ENCODE measurements around the gene MED29. TPM values are rescaled to one million over a fixed set of nuclear protein-coding genes. Genes with fewer than 3 reads are reported as not detected.

MED29 gene
- total RNA-seq, 2 donors from 2014 or later, result 23.1 to 40.9 TPM

DNA sequence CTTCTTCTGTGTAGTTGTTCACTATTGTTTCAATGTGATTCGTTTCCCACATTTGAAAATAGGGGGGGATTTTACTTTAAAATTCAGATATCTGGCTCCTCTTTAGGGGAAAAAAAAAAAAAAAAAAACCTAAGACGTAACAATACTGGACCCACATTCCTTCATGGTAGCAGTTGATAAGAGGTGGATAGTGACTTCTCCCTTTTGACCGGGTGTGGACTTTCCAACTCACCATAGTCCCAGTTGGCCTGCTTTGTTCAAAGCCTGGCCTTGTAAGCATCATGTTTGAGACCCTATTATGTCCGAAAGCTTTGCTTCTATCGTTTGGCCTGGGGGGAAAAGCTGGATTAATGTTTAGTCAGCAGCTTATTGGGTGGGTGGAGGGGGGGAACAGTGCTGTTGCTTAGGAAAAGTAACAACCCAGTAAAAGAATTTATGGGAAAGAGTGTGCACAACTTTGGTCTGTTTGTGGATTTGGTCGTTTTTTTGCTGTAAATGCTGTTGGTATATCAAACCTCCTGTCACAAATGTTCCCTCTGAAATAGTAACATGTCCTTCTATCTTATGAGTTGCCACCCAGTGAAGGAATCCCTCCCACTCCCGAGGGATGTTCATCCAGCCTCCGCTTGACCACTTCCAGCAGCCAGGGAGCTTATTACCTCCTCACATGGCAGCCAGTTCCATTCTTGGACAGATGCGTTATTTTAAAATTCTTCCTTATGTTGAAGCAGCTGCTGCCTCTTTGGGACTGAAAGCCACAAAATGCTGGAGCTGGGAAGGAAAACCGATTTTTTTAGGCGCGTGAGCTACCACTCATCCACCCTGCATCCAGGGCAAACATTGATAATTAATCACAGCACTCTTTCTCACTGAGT lies 38.6 kb upstream of the MED29 start:
- Histone ChIP-seq H3K36me3 (replicated peaks in 1 of 2; ENCODE audit: insufficient read depth in 1 of 2, low read depth in 2 of 2) (peaks cover 5 to 11% of the 10 kb centered on the region in 2 donors), H3K27ac (no peak overlapping the region), H3K4me1 (no peaks in the 10 kb centered on the region), H3K9me3 (no peaks in the 10 kb centered on the region), H3K27me3 (no peaks in the 10 kb centered on the region), H3K4me3 (no peak overlapping the region)
- 76 to 83% methylated on average over 12 of the region's 12 CpGs for WGBS, 2 donors
- intact Hi-C loops (cut with DNase I), result no loop called here
- TF ChIP-seq, protein P1, sequence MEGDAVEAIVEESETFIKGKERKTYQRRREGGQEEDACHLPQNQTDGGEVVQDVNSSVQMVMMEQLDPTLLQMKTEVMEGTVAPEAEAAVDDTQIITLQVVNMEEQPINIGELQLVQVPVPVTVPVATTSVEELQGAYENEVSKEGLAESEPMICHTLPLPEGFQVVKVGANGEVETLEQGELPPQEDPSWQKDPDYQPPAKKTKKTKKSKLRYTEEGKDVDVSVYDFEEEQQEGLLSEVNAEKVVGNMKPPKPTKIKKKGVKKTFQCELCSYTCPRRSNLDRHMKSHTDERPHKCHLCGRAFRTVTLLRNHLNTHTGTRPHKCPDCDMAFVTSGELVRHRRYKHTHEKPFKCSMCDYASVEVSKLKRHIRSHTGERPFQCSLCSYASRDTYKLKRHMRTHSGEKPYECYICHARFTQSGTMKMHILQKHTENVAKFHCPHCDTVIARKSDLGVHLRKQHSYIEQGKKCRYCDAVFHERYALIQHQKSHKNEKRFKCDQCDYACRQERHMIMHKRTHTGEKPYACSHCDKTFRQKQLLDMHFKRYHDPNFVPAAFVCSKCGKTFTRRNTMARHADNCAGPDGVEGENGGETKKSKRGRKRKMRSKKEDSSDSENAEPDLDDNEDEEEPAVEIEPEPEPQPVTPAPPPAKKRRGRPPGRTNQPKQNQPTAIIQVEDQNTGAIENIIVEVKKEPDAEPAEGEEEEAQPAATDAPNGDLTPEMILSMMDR (IDR thresholded peaks at IDR 0.05), result no peak
- no peak for TF ChIP-seq POLR2A (IDR thresholded peaks at IDR 0.05)
- no peak for ATAC-seq
- DNase-seq, result no peak

DNA sequence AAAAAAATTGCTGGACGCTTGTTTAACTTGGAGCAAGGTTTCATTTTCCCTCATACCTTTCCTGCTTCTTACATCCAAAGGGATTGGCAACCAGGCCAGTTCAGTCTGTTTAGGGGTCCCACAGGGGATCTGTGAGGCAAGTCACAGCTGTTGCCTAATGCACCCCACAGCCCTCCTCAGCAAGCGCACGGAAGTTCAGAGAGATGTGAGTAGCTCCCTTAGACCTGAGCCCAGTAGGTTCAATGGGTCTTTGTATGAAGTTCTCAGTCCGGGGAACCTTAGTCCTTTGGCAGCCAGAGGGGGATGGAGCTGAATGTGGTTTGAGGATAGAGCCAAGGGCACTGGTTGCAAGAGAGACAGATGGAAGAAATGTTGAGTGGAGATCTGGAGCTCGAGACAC lies 35.9 kb upstream of the MED29 start:
- Histone ChIP-seq H3K4me3 (no peak overlapping the region), H3K4me1 (no peaks in the 10 kb centered on the region), H3K27ac (no peak overlapping the region), H3K9me3 (no peaks in the 10 kb centered on the region), H3K36me3 (replicated peaks in 1 of 2; ENCODE audit: insufficient read depth in 1 of 2, low read depth in 2 of 2) (peaks cover 9 to 23% of the 10 kb centered on the region in 2 donors), H3K27me3 (no peaks in the 10 kb centered on the region)
- WGBS, 2 donors, result 92 to 96% methylated on average over 5 of the region's 5 CpGs
- DNase-seq (no peak), ATAC-seq (no peak)
- intact Hi-C loops (cut with DNase I), result no loop called here
- no peak for TF ChIP-seq POLR2A (IDR thresholded peaks at IDR 0.05)
- TF ChIP-seq, protein P1 (IDR thresholded peaks at IDR 0.05), result no peak

DNA sequence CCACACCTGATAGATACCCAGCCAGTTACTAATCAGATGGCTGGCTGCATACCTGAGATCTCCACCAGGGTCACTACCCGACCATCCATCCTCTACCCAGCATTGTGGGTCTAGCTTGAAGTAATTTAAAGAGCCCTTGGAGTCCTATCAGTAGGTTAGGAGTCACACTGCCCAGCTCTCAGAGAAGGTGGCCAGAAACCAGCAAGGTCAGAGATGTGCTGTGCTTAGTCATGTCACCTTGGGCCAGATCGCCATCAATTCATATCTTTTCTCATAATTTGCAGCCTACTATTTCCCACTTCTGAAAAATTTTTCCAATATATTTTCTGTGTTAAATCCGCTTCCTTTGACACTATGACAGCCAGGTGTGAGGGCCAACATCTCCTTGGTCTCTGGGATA lies 35.1 kb upstream of the MED29 start:
- Histone ChIP-seq H3K27ac (no peak overlapping the region), H3K4me1 (no peaks in the 10 kb centered on the region), H3K27me3 (no peaks in the 10 kb centered on the region), H3K9me3 (no peaks in the 10 kb centered on the region), H3K4me3 (no peak overlapping the region), H3K36me3 (replicated peaks in 1 of 2; ENCODE audit: insufficient read depth in 1 of 2, low read depth in 2 of 2) (peaks cover 9 to 26% of the 10 kb centered on the region in 2 donors)
- no peak for DNase-seq
- 81 to 86% methylated on average over 3 of the region's 3 CpGs for WGBS, 2 donors
- ATAC-seq, result no peak
- TF ChIP-seq, protein P1 (IDR thresholded peaks at IDR 0.05), result no peak
- TF ChIP-seq POLR2A (IDR thresholded peaks at IDR 0.05), result no peak
- intact Hi-C loops (cut with DNase I), result no loop called here

DNA sequence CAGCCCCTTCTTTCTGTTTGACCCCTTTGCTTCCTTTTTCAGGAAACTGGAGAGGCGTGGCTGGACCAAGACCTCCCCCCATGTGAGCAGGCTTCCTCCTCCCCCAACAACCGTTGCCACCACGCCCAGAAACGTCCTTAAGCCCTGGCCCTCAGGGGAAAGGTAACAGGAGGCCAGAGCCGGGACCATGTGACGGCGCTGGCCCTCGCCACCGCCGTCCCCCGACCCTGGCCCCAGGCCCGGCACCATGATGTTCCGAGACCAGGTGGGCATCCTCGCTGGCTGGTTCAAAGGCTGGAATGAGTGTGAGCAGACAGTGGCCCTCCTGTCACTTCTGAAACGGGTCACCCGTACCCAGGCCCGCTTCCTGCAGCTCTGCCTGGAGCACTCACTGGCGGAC lies 34.5 kb upstream of the MED29 start:
- H3K4me1 ChIP-seq, result no peaks in the 10 kb centered on the region
- peaks cover 9 to 26% of the 10 kb centered on the region in 2 donors for H3K36me3 ChIP-seq (replicated peaks in 1 of 2; ENCODE audit: insufficient read depth in 1 of 2, low read depth in 2 of 2)
- no peaks in the 10 kb centered on the region for H3K9me3 ChIP-seq
- no peak overlapping the region for H3K4me3 ChIP-seq
- no peak for ATAC-seq
- no peaks in the 10 kb centered on the region for H3K27me3 ChIP-seq
- no peak for TF ChIP-seq POLR2A (IDR thresholded peaks at IDR 0.05)
- TF ChIP-seq, protein P1 (IDR thresholded peaks at IDR 0.05), result no peak
- no peak overlapping the region for H3K27ac ChIP-seq
- intact Hi-C loops (cut with DNase I), result no loop called here
- DNase-seq, result no peak
- WGBS, 2 donors, result 72 to 88% methylated on average over 5 to 18 of the region's 18 CpGs

DNA sequence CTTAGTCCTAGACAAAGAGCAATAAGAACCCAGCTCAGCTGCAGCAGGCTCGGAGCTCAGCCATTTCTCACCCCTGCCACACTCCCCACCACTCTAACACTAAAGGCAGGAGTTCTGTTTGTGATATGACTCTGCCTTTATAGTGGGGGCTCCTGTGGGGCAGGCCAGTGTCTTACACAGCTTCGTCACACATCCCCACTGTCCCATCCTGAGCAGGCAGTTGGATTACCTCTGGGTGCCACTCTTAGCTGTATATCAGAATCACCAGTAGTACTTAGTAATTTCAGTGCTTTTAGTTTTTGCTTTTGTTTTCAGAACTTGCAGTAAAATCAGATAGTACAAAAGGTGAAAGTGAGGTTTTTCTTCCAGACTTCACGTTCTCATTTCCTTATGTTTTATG lies 32.2 kb upstream of the MED29 start:
- intact Hi-C loops (cut with DNase I), result no loop called here
- Histone ChIP-seq H3K4me1 (no peaks in the 10 kb centered on the region), H3K9me3 (no peaks in the 10 kb centered on the region), H3K36me3 (replicated peaks in 1 of 2; ENCODE audit: insufficient read depth in 1 of 2, low read depth in 2 of 2) (peaks cover 9 to 29% of the 10 kb centered on the region in 2 donors), H3K27me3 (no peaks in the 10 kb centered on the region), H3K4me3 (no peak overlapping the region), H3K27ac (no peak overlapping the region)
- TF ChIP-seq, protein P1 (IDR thresholded peaks at IDR 0.05), result no peak
- no peak for TF ChIP-seq POLR2A (IDR thresholded peaks at IDR 0.05)
- no peak for ATAC-seq
- WGBS, 2 donors, result 89 to 94% methylated on average over 3 of the region's 3 CpGs
- no peak for DNase-seq

Data from body of pancreas (tissue), 4 donors.